Spinal cord (tissue), 10 donors: ENCODE measurements around the gene SRF. TPM values are rescaled to one million over a fixed set of nuclear protein-coding genes. Genes with fewer than 3 reads are reported as not detected.

ENCODE experiments used
- DNase-seq, 6 donors: peaks; one replicate each; pipeline versions ENCODE4 v3.0.0 to v3.0.0-alpha.2; 2013 to 2015; ENCODE audit warnings: low spot score in 6 of 6, low read depth in 4 of 6
- H3K27ac ChIP-seq: one replicate; pipeline ENCODE4 v1.5.1; 2013; ENCODE audit warnings: low read depth, low read length, control low read depth
- H3K27me3 ChIP-seq: one replicate; pipeline ENCODE4 v1.6.1; 2013; ENCODE audit warnings: low read length; ENCODE audit not compliant: control insufficient read depth, insufficient read depth
- H3K36me3 ChIP-seq: one replicate; pipeline ENCODE4 v1.6.1; 2013; ENCODE audit warnings: low read length; ENCODE audit not compliant: control insufficient read depth, insufficient read depth
- H3K4me1 ChIP-seq: one replicate; pipeline ENCODE4 v1.6.1; 2013; ENCODE audit warnings: low read length; ENCODE audit not compliant: control insufficient read depth, insufficient read depth
- H3K4me3 ChIP-seq: one replicate; pipeline ENCODE4 v1.5.1; 2013; ENCODE audit warnings: low read depth, low read length, control low read depth
- H3K9me3 ChIP-seq: one replicate; pipeline ENCODE4 v1.6.1; 2013; ENCODE audit warnings: low read length; ENCODE audit not compliant: control insufficient read depth, insufficient read depth
- WGBS: methylation state at CpG from one replicate; pipeline ENCODE4 v1.1.5; 2013; ENCODE audit warnings: missing lambda C conversion rate; ENCODE audit not compliant: insufficient coverage; 5-methylcytosine and 5-hydroxymethylcytosine counted together
- polyA plus RNA-seq, 2 donors: library from polyadenylated mRNA; unstranded; fragments of 120-200 nt; gene quantifications; one replicate each; pipeline ENCODE4 v1.2.1, GENCODE V29; 2013; ENCODE audit not compliant: insufficient read length in 2 of 2
- total RNA-seq, 2 donors: library from RNA; depleted of rRNA in 1 of 2; stranded (reverse); fragments of 120-200 nt in 1 of 2; fragments of >200 nt in 1 of 2; gene quantifications; one replicate each; pipeline versions ENCODE4 v1.2.3 to v1.2.4, GENCODE V29; 2013 to 2014
- donor health status: healthy.

Gene SRF
- total and polyA plus RNA-seq, 4 donors, result 6.8 to 21.7 (median 18.9) TPM

DNA sequence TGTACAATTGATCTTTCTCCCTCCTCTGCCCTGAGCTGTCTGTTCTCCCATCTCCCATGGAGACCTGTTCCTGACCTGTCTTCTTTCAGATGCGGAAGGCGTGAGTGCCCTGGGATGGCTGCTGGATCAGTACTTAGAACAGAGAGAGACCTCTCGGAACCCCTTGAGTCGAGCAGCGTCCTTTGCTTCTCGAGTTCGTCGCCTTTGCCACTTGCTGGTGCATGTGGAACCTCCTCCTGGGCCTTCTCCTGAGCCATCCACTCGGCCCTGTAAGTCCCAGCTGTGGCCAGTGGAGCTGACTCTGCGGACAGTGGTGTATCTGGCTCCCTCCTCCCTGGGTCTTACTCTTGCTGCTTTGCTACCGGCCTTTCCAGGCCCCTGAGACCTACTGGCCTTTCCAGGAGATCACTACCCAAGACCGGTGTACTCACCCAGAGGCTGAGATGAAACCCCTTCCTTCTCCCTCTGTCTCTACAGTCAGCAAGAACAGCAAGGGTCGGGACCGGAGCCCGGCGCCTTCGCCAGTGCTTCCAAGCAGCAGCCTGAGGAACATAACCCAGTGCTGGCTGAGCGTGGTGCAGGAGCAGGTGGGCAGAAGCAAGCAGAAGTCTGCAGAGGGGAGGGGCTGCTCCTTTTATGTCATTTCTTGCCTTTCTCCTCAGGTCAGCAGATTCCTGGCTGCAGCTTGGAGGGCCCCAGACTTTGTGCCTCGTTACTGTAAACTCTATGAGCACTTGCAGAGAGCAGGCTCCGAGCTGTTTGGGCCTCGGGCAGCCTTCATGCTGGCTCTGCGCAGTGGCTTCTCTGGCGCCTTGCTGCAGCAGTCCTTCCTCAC is 33.4 kb downstream of the SRF start:
- Histone ChIP-seq H3K36me3 (peaks cover 51% of the 10 kb centered on the region), H3K4me1 (no peaks in the 10 kb centered on the region), H3K27me3 (no peaks in the 10 kb centered on the region), H3K9me3 (no peaks in the 10 kb centered on the region), H3K4me3 (no peak overlapping the region), H3K27ac (no peak overlapping the region)
- DNase-seq, result no peak
- WGBS, result 93% methylated on average over 20 of the region's 23 CpGs

GRCh38 chr6:43205849-43206248 is 34.8 kb downstream of the SRF start:
- H3K9me3 ChIP-seq, result no peaks in the 10 kb centered on the region
- no peak overlapping the region for H3K4me3 ChIP-seq
- no peak for DNase-seq
- no peaks in the 10 kb centered on the region for H3K4me1 ChIP-seq
- H3K36me3 ChIP-seq, result peaks cover 40% of the 10 kb centered on the region
- no peaks in the 10 kb centered on the region for H3K27me3 ChIP-seq
- H3K27ac ChIP-seq, result no peak overlapping the region
- 89% methylated on average over 8 of the region's 10 CpGs for WGBS

DNA sequence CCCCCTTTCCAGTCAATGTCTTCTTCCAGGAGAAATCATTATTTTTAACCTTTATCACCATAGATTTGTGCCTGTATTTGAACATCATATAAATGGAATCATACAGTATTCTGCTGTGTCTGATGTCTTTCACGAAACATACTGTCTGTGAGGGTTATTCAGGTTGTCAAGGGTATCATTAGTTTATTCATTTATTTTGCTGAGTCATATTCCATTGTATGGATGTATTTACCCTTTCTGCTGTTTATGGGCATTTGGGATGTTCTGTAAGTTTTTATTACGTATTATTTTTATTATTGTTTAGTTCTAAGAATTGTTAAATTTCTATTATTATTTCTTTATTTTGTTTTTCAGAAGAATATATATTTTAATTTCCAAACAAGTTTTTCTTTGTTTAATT is 36.2 kb downstream of the SRF start:
- no peak overlapping the region for H3K4me3 ChIP-seq
- DNase-seq, result no peak
- H3K4me1 ChIP-seq, result no peaks in the 10 kb centered on the region
- no peaks in the 10 kb centered on the region for H3K27me3 ChIP-seq
- H3K36me3 ChIP-seq, result peaks cover 40% of the 10 kb centered on the region
- H3K9me3 ChIP-seq, result no peaks in the 10 kb centered on the region
- no CpG with 5 or more reads among the region's 2 CpGs for WGBS
- no peak overlapping the region for H3K27ac ChIP-seq

DNA sequence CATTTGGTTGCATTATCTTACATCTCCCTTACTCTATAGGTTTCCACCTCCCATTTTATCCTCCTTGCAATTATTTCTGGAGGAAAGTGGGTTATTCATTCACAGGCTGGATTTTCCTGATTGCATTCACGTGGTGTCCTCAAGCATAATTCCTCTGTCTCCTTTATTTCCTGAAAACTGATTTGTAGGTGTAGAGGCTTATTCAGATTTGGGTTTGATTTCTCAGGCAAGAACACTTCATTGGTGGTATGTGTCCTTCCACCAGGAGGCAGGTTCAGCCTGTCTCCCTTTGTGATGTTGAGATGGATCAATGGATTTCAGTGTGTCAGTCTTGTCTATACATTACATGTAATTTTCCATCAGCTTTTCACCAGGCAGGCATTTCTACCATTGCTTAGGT is 40.9 kb downstream of the SRF start:
- Histone ChIP-seq H3K4me1 (no peaks in the 10 kb centered on the region), H3K9me3 (no peaks in the 10 kb centered on the region), H3K27me3 (no peaks in the 10 kb centered on the region), H3K36me3 (peaks cover 33% of the 10 kb centered on the region), H3K4me3 (no peak overlapping the region), H3K27ac (no peak overlapping the region)
- DNase-seq, result no peak
- no CpG with 5 or more reads among the region's 1 CpG for WGBS

- WGBS, result 85% methylated on average over 7 of the region's 11 CpGs
- no peaks in the 10 kb centered on the region for H3K4me1 ChIP-seq
- no peaks in the 10 kb centered on the region for H3K27me3 ChIP-seq
- no peak for DNase-seq
- H3K36me3 ChIP-seq, result peaks cover 41% of the 10 kb centered on the region
- H3K27ac ChIP-seq, result no peak overlapping the region
- no peaks in the 10 kb centered on the region for H3K9me3 ChIP-seq
- no peak overlapping the region for H3K4me3 ChIP-seq
These were observed 42.4 kb downstream of the SRF start for GRCh38 chr6:43213431-43213830.

- no peak for DNase-seq
- Histone ChIP-seq H3K27me3 (no peaks in the 10 kb centered on the region), H3K4me1 (no peaks in the 10 kb centered on the region), H3K27ac (no peak overlapping the region), H3K9me3 (no peaks in the 10 kb centered on the region), H3K36me3 (peaks cover 53% of the 10 kb centered on the region), H3K4me3 (no peak overlapping the region)
- WGBS, result 92% methylated on average over 8 of the region's 8 CpGs
These were observed 44.0 kb downstream of the SRF start for GRCh38 chr6:43215066-43215465.

DNA sequence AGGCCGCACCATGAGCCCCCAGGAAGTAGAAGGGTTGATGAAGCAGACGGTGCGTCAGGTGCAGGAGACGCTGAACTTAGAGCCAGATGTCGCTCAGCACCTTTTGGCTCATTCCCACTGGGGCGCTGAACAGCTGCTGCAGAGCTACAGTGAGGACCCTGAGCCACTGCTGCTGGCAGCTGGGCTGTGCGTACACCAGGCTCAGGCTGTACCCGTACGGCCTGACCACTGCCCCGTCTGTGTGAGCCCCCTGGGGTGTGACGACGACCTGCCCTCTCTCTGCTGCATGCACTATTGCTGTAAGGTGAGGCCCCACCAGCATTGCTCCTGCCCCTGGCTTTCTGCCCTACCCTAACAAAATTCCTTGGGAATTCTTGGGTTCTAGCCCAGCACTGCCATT is 45.1 kb downstream of the SRF start:
- peaks cover 65% of the 10 kb centered on the region for H3K36me3 ChIP-seq
- H3K9me3 ChIP-seq, result no peaks in the 10 kb centered on the region
- H3K4me1 ChIP-seq, result peaks cover 7% of the 10 kb centered on the region
- no peaks in the 10 kb centered on the region for H3K27me3 ChIP-seq
- no peak overlapping the region for H3K27ac ChIP-seq
- WGBS, result 84% methylated on average over 12 of the region's 12 CpGs
- no peak for DNase-seq
- no peak overlapping the region for H3K4me3 ChIP-seq

DNA sequence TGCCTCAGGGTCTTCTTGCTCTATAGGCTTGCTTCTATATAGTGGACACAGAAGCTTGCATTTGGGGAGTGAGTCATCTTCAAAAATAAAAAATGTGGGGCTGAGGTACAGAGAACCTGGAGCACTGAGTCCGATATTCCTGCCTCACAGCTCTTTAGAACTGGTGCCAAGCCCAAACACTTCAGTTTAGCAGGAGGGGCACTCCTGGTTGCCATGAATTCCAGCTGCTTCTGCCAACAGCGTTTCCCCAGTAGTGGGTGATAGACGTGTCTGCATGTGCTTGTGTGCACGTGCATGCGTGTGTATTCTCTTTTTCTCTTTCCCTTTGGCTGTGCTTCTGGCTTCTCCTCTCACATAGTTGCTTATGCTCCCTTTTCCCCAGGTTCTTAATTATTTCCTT is 46.3 kb downstream of the SRF start:
- H3K36me3 ChIP-seq, result peaks cover 72% of the 10 kb centered on the region
- 64% methylated on average over 5 of the region's 5 CpGs for WGBS

DNA sequence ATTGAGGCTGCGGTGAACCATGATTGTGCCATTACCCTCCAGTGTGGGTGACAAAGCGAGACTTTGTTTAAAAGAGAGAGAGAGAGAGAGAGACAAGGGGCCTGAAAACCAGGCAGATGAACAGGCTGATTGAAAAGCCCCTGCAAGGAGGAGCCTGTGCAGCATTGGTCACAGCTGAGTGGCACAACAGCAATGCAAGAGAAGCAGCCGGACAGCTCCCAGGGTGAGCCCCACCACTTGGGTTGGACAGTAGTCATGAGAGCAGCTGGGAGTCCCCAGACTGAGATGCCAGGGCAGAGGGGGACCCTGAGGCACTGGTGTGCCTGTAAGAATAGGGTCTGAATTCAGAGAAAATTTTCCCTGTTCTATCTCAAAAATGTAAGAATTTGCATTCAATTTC is 48.0 kb downstream of the SRF start:
- peak in 1 of 6 donors; percentile 33 for DNase-seq
- H3K4me1 ChIP-seq, result peaks cover 23% of the 10 kb centered on the region
- no peak overlapping the region for H3K27ac ChIP-seq
- H3K9me3 ChIP-seq, result no peaks in the 10 kb centered on the region
- H3K36me3 ChIP-seq, result peaks cover 75% of the 10 kb centered on the region
- no peaks in the 10 kb centered on the region for H3K27me3 ChIP-seq
- H3K4me3 ChIP-seq, result no peak overlapping the region
- 50% methylated on average over 3 of the region's 3 CpGs for WGBS

More for the DNA sequence above, 46.3 kb downstream of the SRF start:
- Histone ChIP-seq H3K27ac (no peak overlapping the region), H3K4me1 (peaks cover 19% of the 10 kb centered on the region), H3K4me3 (no peak overlapping the region), H3K27me3 (no peaks in the 10 kb centered on the region), H3K9me3 (no peaks in the 10 kb centered on the region)
- no peak for DNase-seq

GRCh38 chr6:43219814-43220213 is 48.7 kb downstream of the SRF start:
- DNase-seq, result no peak
- Histone ChIP-seq H3K27ac (no peak overlapping the region), H3K4me1 (peaks cover 23% of the 10 kb centered on the region), H3K9me3 (no peaks in the 10 kb centered on the region), H3K4me3 (no peak overlapping the region), H3K27me3 (no peaks in the 10 kb centered on the region), H3K36me3 (peaks cover 76% of the 10 kb centered on the region)
- 93% methylated on average over 5 of the region's 7 CpGs for WGBS
